Hepatocyte (in vitro differentiated cells): Measurements from ENCODE around the gene SOD2.

Source experiments
- CTCF ChIP-seq: fragments of 200-600 bp; sonication (generic); IDR thresholded peaks from 2 replicates; pipeline ENCODE4 v1.5.1; 2016; ENCODE audit warnings: antibody characterized with exemption, mild to moderate bottlenecking; ENCODE audit not compliant: poor library complexity
- EZH2 ChIP-seq: fragments of 200-600 bp; sonication (generic); IDR thresholded peaks from 2 replicates; pipeline ENCODE4 v1.6.1; 2016; ENCODE audit warnings: antibody characterized with exemption, mild to moderate bottlenecking, borderline replicate concordance

- no peak for TF ChIP-seq CTCF
- no peak for TF ChIP-seq EZH2
Observed at GRCh38 chr6:159729598-159730331, 36.7 kb upstream of the SOD2 start.
